ENCODE results near the gene TECPR2. TPM values are rescaled to one million over a fixed set of nuclear protein-coding genes. Genes with fewer than 3 reads are reported as not detected.

The TECPR2 gene
- total RNA-seq, 2 donors from 2014 or later = 27.7 to 28.0 TPM

DNA sequence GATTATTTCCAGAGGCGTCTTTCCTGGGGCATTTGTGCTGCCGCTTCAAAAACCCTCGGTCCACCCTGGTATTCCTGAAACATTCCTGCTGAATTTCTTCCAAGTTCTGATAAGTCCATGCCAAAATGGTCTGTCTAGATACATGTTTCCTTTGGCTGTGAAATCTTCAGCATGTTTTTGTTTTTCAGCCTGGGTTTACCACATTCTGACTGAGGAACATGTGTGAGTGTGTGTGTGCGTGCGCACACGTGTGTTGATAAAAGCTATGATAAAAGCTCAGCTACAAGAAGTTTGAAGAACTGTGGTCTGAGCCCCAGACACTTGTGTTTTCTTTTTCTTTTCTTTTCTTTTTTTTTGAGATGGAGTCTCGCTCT, 124.5 kb downstream of the TECPR2 start:
- H3K36me3 ChIP-seq (ENCODE audit: control insufficient read depth, insufficient read depth, low read length) = no peaks in the 10 kb centered on the region
- peak; percentile 28 for DNase-seq
- no peak overlapping the region for H3K27ac ChIP-seq (ENCODE audit: low read depth, low read length)
- TF ChIP-seq, protein P1, sequence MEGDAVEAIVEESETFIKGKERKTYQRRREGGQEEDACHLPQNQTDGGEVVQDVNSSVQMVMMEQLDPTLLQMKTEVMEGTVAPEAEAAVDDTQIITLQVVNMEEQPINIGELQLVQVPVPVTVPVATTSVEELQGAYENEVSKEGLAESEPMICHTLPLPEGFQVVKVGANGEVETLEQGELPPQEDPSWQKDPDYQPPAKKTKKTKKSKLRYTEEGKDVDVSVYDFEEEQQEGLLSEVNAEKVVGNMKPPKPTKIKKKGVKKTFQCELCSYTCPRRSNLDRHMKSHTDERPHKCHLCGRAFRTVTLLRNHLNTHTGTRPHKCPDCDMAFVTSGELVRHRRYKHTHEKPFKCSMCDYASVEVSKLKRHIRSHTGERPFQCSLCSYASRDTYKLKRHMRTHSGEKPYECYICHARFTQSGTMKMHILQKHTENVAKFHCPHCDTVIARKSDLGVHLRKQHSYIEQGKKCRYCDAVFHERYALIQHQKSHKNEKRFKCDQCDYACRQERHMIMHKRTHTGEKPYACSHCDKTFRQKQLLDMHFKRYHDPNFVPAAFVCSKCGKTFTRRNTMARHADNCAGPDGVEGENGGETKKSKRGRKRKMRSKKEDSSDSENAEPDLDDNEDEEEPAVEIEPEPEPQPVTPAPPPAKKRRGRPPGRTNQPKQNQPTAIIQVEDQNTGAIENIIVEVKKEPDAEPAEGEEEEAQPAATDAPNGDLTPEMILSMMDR (conservative IDR thresholded peaks at IDR 0.05) = no peak
- Mint-ChIP-seq H3K36me3 (ENCODE audit: low read depth) (peaks cover 10% of the 10 kb centered on the region), H3K9me3 (peaks cover 8% of the 10 kb centered on the region), H3K27me3 (ENCODE audit: insufficient read depth) (no peaks in the 10 kb centered on the region), H3K4me3 (no peak overlapping the region), H3K4me1 (peaks cover 4% of the 10 kb centered on the region), H3K27ac (no peak overlapping the region)
- H3K4me1 ChIP-seq (ENCODE audit: control insufficient read depth, insufficient read depth, low read length) = no peaks in the 10 kb centered on the region
- no peaks in the 10 kb centered on the region for H3K27me3 ChIP-seq (ENCODE audit: control insufficient read depth, insufficient read depth, low read length, poor library complexity, severe bottlenecking)
- no peak overlapping the region for H3K9ac ChIP-seq (ENCODE audit: extremely low read depth, low read length, poor library complexity, severe bottlenecking)
- H3K9me3 ChIP-seq (ENCODE audit: control insufficient read depth, low read length) = peaks cover 4% of the 10 kb centered on the region
- WGBS, 2 experiments (ENCODE audit: insufficient coverage in 1 of 2, insufficient read length in 1 of 2) = 93 to 100% methylated on average over 6 to 7 of the region's 7 CpGs
- no peak overlapping the region for H3K4me3 ChIP-seq (ENCODE audit: low read length)

DNA sequence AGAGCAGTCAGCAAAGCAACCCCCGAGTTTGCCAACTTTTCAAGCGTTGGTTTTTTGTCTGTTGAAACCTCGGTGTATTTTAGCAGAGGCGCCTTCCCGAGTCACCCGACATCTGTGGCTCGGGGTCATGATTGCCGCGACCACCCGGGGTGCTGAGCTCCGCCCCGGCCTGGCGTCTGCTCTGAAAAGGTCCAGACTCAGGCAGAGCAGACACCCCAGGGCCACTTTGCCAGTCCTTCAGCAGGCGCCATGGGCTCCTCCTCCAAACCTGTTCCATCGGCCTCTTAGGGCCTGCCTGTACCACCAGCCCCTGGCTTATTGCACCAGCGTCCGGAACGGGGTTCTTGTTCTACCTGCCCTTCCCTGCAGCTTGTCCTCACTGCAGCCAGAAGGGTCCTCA, 127.7 kb downstream of the TECPR2 start:
- Histone ChIP-seq H3K9me3 (ENCODE audit: control insufficient read depth, low read length) (no peaks in the 10 kb centered on the region), H3K27me3 (ENCODE audit: control insufficient read depth, insufficient read depth, low read length, poor library complexity, severe bottlenecking) (no peaks in the 10 kb centered on the region), H3K36me3 (ENCODE audit: control insufficient read depth, insufficient read depth, low read length) (no peaks in the 10 kb centered on the region), H3K4me1 (ENCODE audit: control insufficient read depth, insufficient read depth, low read length) (no peaks in the 10 kb centered on the region), H3K4me3 (ENCODE audit: low read length) (no peak overlapping the region), H3K9ac (ENCODE audit: extremely low read depth, low read length, poor library complexity, severe bottlenecking) (no peak overlapping the region), H3K27ac (ENCODE audit: low read depth, low read length) (no peak overlapping the region)
- DNase-seq = no peak
- Mint-ChIP-seq H3K9me3 (no peaks in the 10 kb centered on the region), H3K36me3 (ENCODE audit: low read depth) (no peaks in the 10 kb centered on the region), H3K27me3 (ENCODE audit: insufficient read depth) (no peaks in the 10 kb centered on the region), H3K4me3 (no peak overlapping the region), H3K4me1 (peaks cover 4% of the 10 kb centered on the region), H3K27ac (no peak overlapping the region)
- TF ChIP-seq, protein P1 (conservative IDR thresholded peaks at IDR 0.05) = no peak
- WGBS, 2 experiments (ENCODE audit: insufficient coverage in 1 of 2, insufficient read length in 1 of 2) = 89 to 92% methylated on average over 13 to 18 of the region's 18 CpGs

DNA sequence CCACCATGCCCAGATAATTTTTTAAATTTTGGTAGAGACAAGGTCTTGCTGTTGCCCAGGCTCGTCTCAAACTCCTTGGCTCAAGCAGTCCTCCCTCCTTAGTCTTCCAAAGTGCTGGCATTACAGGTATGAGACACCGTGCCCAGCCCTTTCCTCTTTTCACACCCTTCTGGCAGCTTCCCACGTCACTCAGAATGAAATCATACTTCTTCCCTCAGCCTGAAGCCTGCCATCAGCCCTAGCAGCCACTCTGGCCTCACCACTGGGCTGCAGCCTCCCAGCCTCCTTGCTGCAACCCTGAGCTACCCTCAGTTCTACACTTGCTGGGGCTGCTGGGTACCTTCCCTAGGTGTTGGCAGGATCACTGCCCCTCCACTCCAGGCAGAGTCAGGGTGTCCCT, 128.6 kb downstream of the TECPR2 start:
- no peak overlapping the region for H3K4me3 ChIP-seq (ENCODE audit: low read length)
- Mint-ChIP-seq H3K4me1 (peaks cover 4% of the 10 kb centered on the region), H3K27ac (no peak overlapping the region), H3K27me3 (ENCODE audit: insufficient read depth) (no peaks in the 10 kb centered on the region), H3K9me3 (no peaks in the 10 kb centered on the region), H3K4me3 (no peak overlapping the region), H3K36me3 (ENCODE audit: low read depth) (no peaks in the 10 kb centered on the region)
- H3K9me3 ChIP-seq (ENCODE audit: control insufficient read depth, low read length) = no peaks in the 10 kb centered on the region
- TF ChIP-seq, protein P1 (conservative IDR thresholded peaks at IDR 0.05) = no peak
- H3K27me3 ChIP-seq (ENCODE audit: control insufficient read depth, insufficient read depth, low read length, poor library complexity, severe bottlenecking) = no peaks in the 10 kb centered on the region
- no peaks in the 10 kb centered on the region for H3K4me1 ChIP-seq (ENCODE audit: control insufficient read depth, insufficient read depth, low read length)
- WGBS, 2 experiments (ENCODE audit: insufficient coverage in 1 of 2, insufficient read length in 1 of 2) = 89 to 91% methylated on average over 1 to 3 of the region's 3 CpGs
- H3K27ac ChIP-seq (ENCODE audit: low read depth, low read length) = no peak overlapping the region
- H3K9ac ChIP-seq (ENCODE audit: extremely low read depth, low read length, poor library complexity, severe bottlenecking) = no peak overlapping the region
- H3K36me3 ChIP-seq (ENCODE audit: control insufficient read depth, insufficient read depth, low read length) = no peaks in the 10 kb centered on the region
- peak; percentile 32 for DNase-seq
